K562 (cell line): ENCODE measurements around the gene FAM200B. TPM values are rescaled to one million over a fixed set of nuclear protein-coding genes. Genes with fewer than 3 reads are reported as not detected.

ENCODE experiments used
- ATAC-seq: fragments of 200-7000 bp; cut with Tn5 transposase; 3 replicates; pipeline ENCODE4 v1.9.1; 2020; ENCODE audit warnings: moderate library complexity
- BruUV-seq: library from RNA; stranded (reverse); fragments of 400-500 nt; replicated peaks from 2 replicates; lab custom pipeline; 2021; lab: Mats Ljungman, UMichigan
- CTCF ChIA-PET: fragments of 300-600 bp; formaldehyde crosslinking; extraction: SDS; loops from one replicate; lab custom pipeline; 2021; ENCODE audit warnings: low intra/inter-chr PET ratio; lab: Yijun Ruan, JAX
- POLR2A ChIA-PET: fragments of 300-600, 350-650 bp; sonication (Branson Sonifier 250); formaldehyde crosslinking; extraction: SDS; loops from one replicate; lab custom pipeline; 2021; ENCODE audit warnings: antibody characterized with exemption, inconsistent platforms; lab: Yijun Ruan, JAX
- DNase-seq, 4 experiments: peaks; one replicate each; pipeline versions ENCODE4 v3.0.0 to v3.0.0-alpha.2; 2011 to 2018; ENCODE audit warnings: low spot score in 3 of 4, mixed read lengths in 3 of 4; ENCODE audit errors: extremely low read depth in 1 of 4
- FAIRE-seq: peaks from 2 replicates; lab custom pipeline; 2011; peaks lifted over from hg19 to GRCh38; lab: Jason Lieb, UNC
- H2AFZ ChIP-seq: 2 replicates; pipeline ENCODE4 v1.6.0; 2011; ENCODE audit warnings: low read depth, low read length, control low read depth, inconsistent platforms
- H3K27ac ChIP-seq: fragments of 200-600 bp; 3 replicates; pipeline ENCODE4 v1.8.0; 2011; ENCODE audit warnings: low read depth, mild to moderate bottlenecking, control low read depth, inconsistent platforms, low read length, moderate library complexity, mixed read lengths; ENCODE audit errors: extremely low read depth
- H3K27me3 ChIP-seq, 2 experiments: fragments of 300-600 bp in 1 of 2; 2 replicates in 1 of 2; 3 replicates in 1 of 2; pipeline versions ENCODE4 v1.6.0 to v1.8.0; 2011; ENCODE audit warnings: inconsistent platforms in 2 of 2, low read length in 2 of 2, mild to moderate bottlenecking in 1 of 2, mixed read lengths in 1 of 2, moderate library complexity in 1 of 2; ENCODE audit not compliant: control insufficient read depth in 2 of 2, insufficient read depth in 2 of 2
- H3K36me3 ChIP-seq: fragments of 300-600 bp; 3 replicates; pipeline ENCODE4 v1.8.0; 2011; ENCODE audit warnings: mild to moderate bottlenecking, low read length, inconsistent platforms; ENCODE audit not compliant: control insufficient read depth, insufficient read depth
- H3K4me1 ChIP-seq, 2 experiments: fragments of 200-600 bp in 1 of 2; replicated peaks in 1 of 2; 2 replicates in 1 of 2; 3 replicates in 1 of 2; pipeline versions ENCODE4 v1.5.1 to v1.8.0; 2011; ENCODE audit warnings: inconsistent platforms in 2 of 2, low read length in 2 of 2, mild to moderate bottlenecking in 1 of 2, mixed read lengths in 1 of 2, moderate library complexity in 1 of 2; ENCODE audit not compliant: control insufficient read depth in 2 of 2, insufficient read depth in 2 of 2
- H3K4me2 ChIP-seq: 2 replicates; pipeline ENCODE4 v1.6.1; 2011; ENCODE audit warnings: low read length, control low read depth, inconsistent platforms, mixed read lengths; ENCODE audit not compliant: insufficient read depth
- H3K4me3 ChIP-seq: fragments of 200-600 bp; sonication (generic), shearing (Covaris generic); 2 replicates; pipeline ENCODE4 v1.5.1; 2016; ENCODE audit warnings: control low read depth, inconsistent platforms
- H3K79me2 ChIP-seq: fragments of 200-600 bp; 3 replicates; pipeline ENCODE4 v1.8.0; 2011; ENCODE audit warnings: low read length, inconsistent platforms; ENCODE audit not compliant: control insufficient read depth, insufficient read depth
- H3K9ac ChIP-seq, 2 experiments: 2 replicates each; pipeline versions ENCODE4 v1.6.0 to v1.6.1; 2011; ENCODE audit warnings: low read depth in 2 of 2, low read length in 2 of 2, control low read depth in 1 of 2, inconsistent platforms in 1 of 2, mild to moderate bottlenecking in 1 of 2, mixed read lengths in 1 of 2; ENCODE audit not compliant: insufficient read depth in 1 of 2
- H3K9me1 ChIP-seq: one replicate; pipeline ENCODE4 v1.6.0; 2011; ENCODE audit warnings: inconsistent platforms, mild to moderate bottlenecking, low read length, moderate library complexity; ENCODE audit not compliant: control insufficient read depth, insufficient read depth
- H3K9me3 ChIP-seq: replicated peaks from 2 replicates; pipeline ENCODE4 v1.5.1; 2011; ENCODE audit warnings: low read depth, low read length, inconsistent platforms; ENCODE audit not compliant: control insufficient read depth, insufficient read depth
- H4K20me1 ChIP-seq: replicated peaks from 2 replicates; pipeline ENCODE4 v1.6.1; 2011; ENCODE audit warnings: low read length, inconsistent platforms, mixed read lengths; ENCODE audit not compliant: control insufficient read depth, insufficient read depth
- DDX20 ChIP-seq: fragments of 450-650 bp; IDR thresholded peaks from 2 replicates; pipeline ENCODE4 v1.6.1; 2016; ENCODE audit warnings: missing genetic modification characterization, low read depth, mild to moderate bottlenecking, missing compliant biosample characterization, moderate library complexity
- E2F3 ChIP-seq: fragments of 250-450 bp; sonication (Bioruptor Pico); IDR thresholded peaks from 2 replicates; pipeline ENCODE4 v1.4.0; 2020; ENCODE audit warnings: mild to moderate bottlenecking
- ELF1 ChIP-seq: fragments of 200-800 bp; sonication (Bioruptor generic); IDR thresholded peaks from 2 replicates; pipeline ENCODE4 v1.6.1; 2016; ENCODE audit warnings: missing genetic modification characterization, missing compliant biosample characterization
- ELF2 ChIP-seq: fragments of 250-450 bp; sonication (Bioruptor Pico); IDR thresholded peaks from 2 replicates; pipeline ENCODE4 v1.5.0; 2021; ENCODE audit warnings: mild to moderate bottlenecking
- NFE2 ChIP-seq: IDR thresholded peaks from 2 replicates; pipeline ENCODE4 v1.6.1; 2014; ENCODE audit warnings: antibody characterized with exemption, low read depth
- NFIC ChIP-seq: fragments of 450-650 bp; IDR thresholded peaks from 2 replicates; pipeline ENCODE4 v1.6.1; 2017; ENCODE audit warnings: mild to moderate bottlenecking, inconsistent platforms
- NR2F6 ChIP-seq: fragments of 450-650 bp; formaldehyde crosslinking; IDR thresholded peaks from 2 replicates; pipeline ENCODE4 v1.4.0; 2020; ENCODE audit warnings: mild to moderate bottlenecking
- SMAD2 ChIP-seq: fragments of 150-350 bp; IDR thresholded peaks from 2 replicates; pipeline ENCODE4 v1.6.1; 2014; ENCODE audit warnings: low read depth, mild to moderate bottlenecking, low read length
- TEAD4 ChIP-seq, 2 experiments: sonication (generic) in 1 of 2; formaldehyde crosslinking in 1 of 2; IDR thresholded peaks; 2 replicates each; pipeline versions ENCODE4 v1.6.1 to v1.8.0; 2012 to 2022; ENCODE audit warnings: borderline replicate concordance in 1 of 2, inconsistent platforms in 1 of 2, low read length in 1 of 2, mild to moderate bottlenecking in 1 of 2, missing genetic modification reagents in 1 of 2
- ZFX ChIP-seq: sonication (generic); formaldehyde crosslinking; IDR thresholded peaks from 2 replicates; pipeline ENCODE4 v1.8.0; 2022; ENCODE audit warnings: mild to moderate bottlenecking, missing genetic modification reagents, moderate library complexity
- ZKSCAN3 ChIP-seq: fragments of 250-450 bp; sonication (Bioruptor Pico); IDR thresholded peaks from 2 replicates; pipeline ENCODE4 v1.4.0; 2020
- ZNF316 ChIP-seq: fragments of 450-650 bp; IDR thresholded peaks from 2 replicates; pipeline ENCODE4 v1.6.1; 2016
- ZNF77 ChIP-seq: fragments of 250-450 bp; sonication (Bioruptor Pico); IDR thresholded peaks from 2 replicates; pipeline ENCODE4 v1.5.0; 2020
- WGBS: fragments of 100-300 bp; shearing (Covaris generic); methylation state at CpG from one replicate; pipeline ENCODE4 v1.1.6; 2016; ENCODE audit warnings: low coverage, mixed read lengths; ENCODE audit not compliant: insufficient coverage; ENCODE audit errors: missing lambda C conversion rate; 5-methylcytosine and 5-hydroxymethylcytosine counted together
- in situ Hi-C: fragments of 300-500 bp; cut with MboI; formaldehyde crosslinking; loops from 4 replicates; pipeline ENCODE4 v1.15.0; 2018; ENCODE audit warnings: inconsistent platforms, mixed read lengths
- intact Hi-C: fragments of 100-400 bp; cut with micrococcal nuclease; formaldehyde crosslinking; loops from 2 replicates; pipeline ENCODE4 v1.14.2; 2022
- polyA plus RNA-seq, 8 experiments: library from polyadenylated mRNA; depleted of rRNA in 4 of 8; stranded (reverse) in 5 of 8; unstranded in 3 of 8; fragments of >200 nt; fragmentation: Nextera tagmentation in 2 of 8; fragmentation: Illumina TruSeq in 1 of 8; extraction: Ambion mirVana in 2 of 8; extraction: Trizol in 1 of 8; gene quantifications; 2 replicates each; pipeline versions ENCODE4 v1.2.1 to v1.2.3, GENCODE V29; 2011 to 2014; ENCODE audit warnings: inconsistent platforms in 1 of 8, missing spikeins in 1 of 8
- total RNA-seq, 7 experiments: library from RNA; depleted of rRNA in 6 of 7; stranded (reverse); fragments of >200 nt in 6 of 7; fragmentation: Illumina TruSeq in 2 of 7; extraction: Trizol in 2 of 7; gene quantifications; 2 replicates each; pipeline versions ENCODE4 v1.2.1 to v1.2.3, GENCODE V29; 2011 to 2021; ENCODE audit warnings: low replicate concordance in 1 of 7
- TF ChIP-seq, protein P1 (sequence below): sonication (generic); formaldehyde crosslinking; IDR thresholded peaks from 2 replicates; pipeline ENCODE4 v1.8.1; 2023; ENCODE audit warnings: mild to moderate bottlenecking, missing genetic modification reagents
- TF ChIP-seq, protein P2 (sequence below): fragments of 250-450 bp; sonication (Bioruptor Pico); IDR thresholded peaks from 2 replicates; pipeline ENCODE4 v1.4.0; 2020; ENCODE audit warnings: mild to moderate bottlenecking, moderate library complexity, borderline replicate concordance
- TF ChIP-seq, protein P3 (sequence below): fragments of 250-450 bp; sonication (Bioruptor Pico); IDR thresholded peaks from 2 replicates; pipeline ENCODE4 v1.5.0; 2022; ENCODE audit warnings: mild to moderate bottlenecking
- TF ChIP-seq, protein P4 (sequence below): fragments of 200-800 bp; sonication (Bioruptor generic); IDR thresholded peaks from 2 replicates; pipeline ENCODE4 v1.6.1; 2017; ENCODE audit warnings: missing genetic modification characterization, missing compliant biosample characterization

The FAM200B gene
- total and polyA plus RNA-seq, 9 of the 15 experiments (the other 6 are each of a cell fraction or from before 2014, with no cell fraction given), result 17.4 to 48.0 (median 25.5) TPM

DNA sequence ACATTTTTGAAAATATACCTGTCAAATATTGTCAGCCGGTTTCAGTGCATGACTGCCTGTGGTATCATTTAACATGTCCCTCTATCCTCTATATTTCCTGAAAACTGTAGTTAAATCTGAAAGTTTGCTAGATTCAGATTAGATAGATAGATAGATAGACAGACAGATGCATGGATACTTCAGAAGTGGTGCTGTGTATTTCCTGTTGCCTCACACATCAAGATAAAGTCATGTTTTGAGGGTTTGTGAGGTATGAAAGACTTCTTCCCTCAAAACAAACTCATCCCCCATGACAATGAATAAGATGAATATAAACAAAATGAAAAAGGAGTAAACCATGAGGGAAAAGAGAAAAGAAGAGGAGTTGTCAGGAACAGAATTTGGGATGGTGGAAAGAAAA, 15.2 kb downstream of the FAM200B start:
- in situ Hi-C loops, result no loop called here
- no peak for TF ChIP-seq NR2F6 (CRISPR knock-in tag)
- no peak for TF ChIP-seq ZKSCAN3 (CRISPR knock-in tag)
- TF ChIP-seq, protein P1, sequence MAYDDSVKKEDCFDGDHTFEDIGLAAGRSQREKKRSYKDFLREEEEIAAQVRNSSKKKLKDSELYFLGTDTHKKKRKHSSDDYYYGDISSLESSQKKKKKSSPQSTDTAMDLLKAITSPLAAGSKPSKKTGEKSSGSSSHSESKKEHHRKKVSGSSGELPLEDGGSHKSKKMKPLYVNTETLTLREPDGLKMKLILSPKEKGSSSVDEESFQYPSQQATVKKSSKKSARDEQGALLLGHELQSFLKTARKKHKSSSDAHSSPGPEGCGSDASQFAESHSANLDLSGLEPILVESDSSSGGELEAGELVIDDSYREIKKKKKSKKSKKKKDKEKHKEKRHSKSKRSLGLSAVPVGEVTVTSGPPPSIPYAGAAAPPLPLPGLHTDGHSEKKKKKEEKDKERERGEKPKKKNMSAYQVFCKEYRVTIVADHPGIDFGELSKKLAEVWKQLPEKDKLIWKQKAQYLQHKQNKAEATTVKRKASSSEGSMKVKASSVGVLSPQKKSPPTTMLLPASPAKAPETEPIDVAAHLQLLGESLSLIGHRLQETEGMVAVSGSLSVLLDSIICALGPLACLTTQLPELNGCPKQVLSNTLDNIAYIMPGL (CRISPR knock-in tag), result no peak
- TF ChIP-seq ELF1, result no peak
- TF ChIP-seq ZFX (CRISPR knock-in tag), result no peak
- TF ChIP-seq NFE2, result no peak
- no peak for TF ChIP-seq ELF2 (CRISPR knock-in tag)
- no peak for TF ChIP-seq TEAD4 (IDR thresholded peaks at IDR 0.05; ENCODE audit: low read length)
- TF ChIP-seq TEAD4 (CRISPR knock-in tag; IDR thresholded peaks at IDR 0.05; ENCODE audit: borderline replicate concordance), result no peak
- TF ChIP-seq, protein P2, sequence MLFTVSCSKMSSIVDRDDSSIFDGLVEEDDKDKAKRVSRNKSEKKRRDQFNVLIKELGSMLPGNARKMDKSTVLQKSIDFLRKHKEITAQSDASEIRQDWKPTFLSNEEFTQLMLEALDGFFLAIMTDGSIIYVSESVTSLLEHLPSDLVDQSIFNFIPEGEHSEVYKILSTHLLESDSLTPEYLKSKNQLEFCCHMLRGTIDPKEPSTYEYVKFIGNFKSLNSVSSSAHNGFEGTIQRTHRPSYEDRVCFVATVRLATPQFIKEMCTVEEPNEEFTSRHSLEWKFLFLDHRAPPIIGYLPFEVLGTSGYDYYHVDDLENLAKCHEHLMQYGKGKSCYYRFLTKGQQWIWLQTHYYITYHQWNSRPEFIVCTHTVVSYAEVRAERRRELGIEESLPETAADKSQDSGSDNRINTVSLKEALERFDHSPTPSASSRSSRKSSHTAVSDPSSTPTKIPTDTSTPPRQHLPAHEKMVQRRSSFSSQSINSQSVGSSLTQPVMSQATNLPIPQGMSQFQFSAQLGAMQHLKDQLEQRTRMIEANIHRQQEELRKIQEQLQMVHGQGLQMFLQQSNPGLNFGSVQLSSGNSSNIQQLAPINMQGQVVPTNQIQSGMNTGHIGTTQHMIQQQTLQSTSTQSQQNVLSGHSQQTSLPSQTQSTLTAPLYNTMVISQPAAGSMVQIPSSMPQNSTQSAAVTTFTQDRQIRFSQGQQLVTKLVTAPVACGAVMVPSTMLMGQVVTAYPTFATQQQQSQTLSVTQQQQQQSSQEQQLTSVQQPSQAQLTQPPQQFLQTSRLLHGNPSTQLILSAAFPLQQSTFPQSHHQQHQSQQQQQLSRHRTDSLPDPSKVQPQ (CRISPR knock-in tag), result no peak
- no peak for TF ChIP-seq ZNF316
- no peak for TF ChIP-seq ZNF77
- TF ChIP-seq, protein P3, sequence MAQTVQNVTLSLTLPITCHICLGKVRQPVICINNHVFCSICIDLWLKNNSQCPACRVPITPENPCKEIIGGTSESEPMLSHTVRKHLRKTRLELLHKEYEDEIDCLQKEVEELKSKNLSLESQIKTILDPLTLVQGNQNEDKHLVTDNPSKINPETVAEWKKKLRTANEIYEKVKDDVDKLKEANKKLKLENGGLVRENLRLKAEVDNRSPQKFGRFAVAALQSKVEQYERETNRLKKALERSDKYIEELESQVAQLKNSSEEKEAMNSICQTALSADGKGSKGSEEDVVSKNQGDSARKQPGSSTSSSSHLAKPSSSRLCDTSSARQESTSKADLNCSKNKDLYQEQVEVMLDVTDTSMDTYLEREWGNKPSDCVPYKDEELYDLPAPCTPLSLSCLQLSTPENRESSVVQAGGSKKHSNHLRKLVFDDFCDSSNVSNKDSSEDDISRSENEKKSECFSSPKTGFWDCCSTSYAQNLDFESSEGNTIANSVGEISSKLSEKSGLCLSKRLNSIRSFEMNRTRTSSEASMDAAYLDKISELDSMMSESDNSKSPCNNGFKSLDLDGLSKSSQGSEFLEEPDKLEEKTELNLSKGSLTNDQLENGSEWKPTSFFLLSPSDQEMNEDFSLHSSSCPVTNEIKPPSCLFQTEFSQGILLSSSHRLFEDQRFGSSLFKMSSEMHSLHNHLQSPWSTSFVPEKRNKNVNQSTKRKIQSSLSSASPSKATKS (CRISPR knock-in tag), result no peak
- TF ChIP-seq E2F3 (CRISPR knock-in tag), result no peak
- no peak for TF ChIP-seq DDX20
- no peak for TF ChIP-seq SMAD2
- TF ChIP-seq NFIC, result no peak
- TF ChIP-seq, protein P4, sequence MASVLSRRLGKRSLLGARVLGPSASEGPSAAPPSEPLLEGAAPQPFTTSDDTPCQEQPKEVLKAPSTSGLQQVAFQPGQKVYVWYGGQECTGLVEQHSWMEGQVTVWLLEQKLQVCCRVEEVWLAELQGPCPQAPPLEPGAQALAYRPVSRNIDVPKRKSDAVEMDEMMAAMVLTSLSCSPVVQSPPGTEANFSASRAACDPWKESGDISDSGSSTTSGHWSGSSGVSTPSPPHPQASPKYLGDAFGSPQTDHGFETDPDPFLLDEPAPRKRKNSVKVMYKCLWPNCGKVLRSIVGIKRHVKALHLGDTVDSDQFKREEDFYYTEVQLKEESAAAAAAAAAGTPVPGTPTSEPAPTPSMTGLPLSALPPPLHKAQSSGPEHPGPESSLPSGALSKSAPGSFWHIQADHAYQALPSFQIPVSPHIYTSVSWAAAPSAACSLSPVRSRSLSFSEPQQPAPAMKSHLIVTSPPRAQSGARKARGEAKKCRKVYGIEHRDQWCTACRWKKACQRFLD (CRISPR knock-in tag), result no peak

More for the DNA sequence above, 15.2 kb downstream of the FAM200B start:
- DNase-seq, result no peak
- no peaks in the 10 kb centered on the region for H3K79me2 ChIP-seq
- H3K4me2 ChIP-seq, result no peak overlapping the region
- POLR2A ChIA-PET, result no interaction called here
- H3K4me3 ChIP-seq, result no peak overlapping the region
- CTCF ChIA-PET, result no interaction called here
- H3K27me3 ChIP-seq, result peaks cover 8 to 12% of the 10 kb centered on the region in 2 experiments; a peak in 4 of 5 replicates
- no TSS peak for BruUV-seq
- FAIRE-seq, result no peak
- no peaks in the 10 kb centered on the region for H3K36me3 ChIP-seq
- no peak overlapping the region for H2AFZ ChIP-seq
- H3K4me1 ChIP-seq, result no peaks in the 10 kb centered on the region
- no peak for ATAC-seq
- peaks cover 3% of the 10 kb centered on the region; the same call in 1 of the 2 replicates for H3K9me3 ChIP-seq
- intact Hi-C loops, result no loop called here
- H3K9ac ChIP-seq, result no peak overlapping the region
- no peak overlapping the region for H3K27ac ChIP-seq
- H3K9me1 ChIP-seq, result no peaks in the 10 kb centered on the region
- H4K20me1 ChIP-seq, result no peaks in the 10 kb centered on the region
- WGBS, result 29% methylated on average over 1 of the region's 1 CpG
